ENCODE measurements around the gene ST6GALNAC1. TPM values are rescaled to one million over a fixed set of nuclear protein-coding genes. Genes with fewer than 3 reads are reported as not detected.

Gene ST6GALNAC1
- total and polyA plus RNA-seq, 2 of the 13 experiments (the other 11 are each of a cell fraction or from before 2014, with no cell fraction given): not detected

DNA sequence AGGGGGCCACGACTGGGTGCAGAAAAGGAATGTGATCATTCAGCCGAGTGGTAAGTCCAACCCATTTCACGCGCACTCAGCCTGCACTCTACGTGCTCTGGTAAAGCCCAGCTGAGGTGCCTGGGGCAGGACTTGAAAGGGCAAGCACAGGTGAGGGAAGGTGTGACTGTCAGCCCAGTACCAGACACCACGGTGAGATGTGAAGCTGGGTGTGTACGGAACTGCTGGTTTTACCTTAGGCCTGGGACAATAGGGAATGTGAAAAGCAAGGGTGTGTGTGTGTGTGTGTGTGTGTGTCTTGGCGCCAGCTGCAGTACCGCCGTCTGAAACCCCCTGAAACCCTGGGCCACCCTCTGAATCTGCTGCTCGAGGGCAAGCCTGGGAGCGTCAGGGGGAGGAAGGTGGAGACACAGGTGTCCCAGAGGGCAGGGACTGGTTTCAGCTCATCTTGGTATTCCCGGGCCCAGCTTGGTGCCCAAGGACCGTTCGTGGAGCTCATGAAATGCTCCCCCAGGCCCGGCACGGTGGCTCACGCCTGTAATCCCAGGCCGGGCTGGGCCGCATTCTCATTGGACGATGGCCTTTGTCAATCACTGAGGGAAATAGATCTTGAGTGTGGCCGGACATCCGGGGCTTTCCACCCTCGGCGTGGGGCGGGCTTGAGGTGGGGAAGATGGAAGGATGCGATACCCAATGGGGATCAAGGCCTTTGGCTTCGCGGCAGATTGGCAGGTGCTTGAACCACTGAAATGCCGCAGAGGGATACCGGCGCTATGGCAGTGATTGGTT lies 27.8 kb upstream of the ST6GALNAC1 start (continued):
- peak; percentile 82 for TF ChIP-seq ATF1 (CRISPR knock-in tag; IDR thresholded peaks at IDR 0.05)
- no peak for TF ChIP-seq ZKSCAN1 (IDR thresholded peaks at IDR 0.05; ENCODE audit: low read length)
- TF ChIP-seq, protein P1, sequence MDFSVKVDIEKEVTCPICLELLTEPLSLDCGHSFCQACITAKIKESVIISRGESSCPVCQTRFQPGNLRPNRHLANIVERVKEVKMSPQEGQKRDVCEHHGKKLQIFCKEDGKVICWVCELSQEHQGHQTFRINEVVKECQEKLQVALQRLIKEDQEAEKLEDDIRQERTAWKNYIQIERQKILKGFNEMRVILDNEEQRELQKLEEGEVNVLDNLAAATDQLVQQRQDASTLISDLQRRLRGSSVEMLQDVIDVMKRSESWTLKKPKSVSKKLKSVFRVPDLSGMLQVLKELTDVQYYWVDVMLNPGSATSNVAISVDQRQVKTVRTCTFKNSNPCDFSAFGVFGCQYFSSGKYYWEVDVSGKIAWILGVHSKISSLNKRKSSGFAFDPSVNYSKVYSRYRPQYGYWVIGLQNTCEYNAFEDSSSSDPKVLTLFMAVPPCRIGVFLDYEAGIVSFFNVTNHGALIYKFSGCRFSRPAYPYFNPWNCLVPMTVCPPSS (IDR thresholded peaks at IDR 0.05): no peak
- TF ChIP-seq ZNF207 (IDR thresholded peaks at IDR 0.05; ENCODE audit: borderline replicate concordance): no peak
- TF ChIP-seq, protein P2, sequence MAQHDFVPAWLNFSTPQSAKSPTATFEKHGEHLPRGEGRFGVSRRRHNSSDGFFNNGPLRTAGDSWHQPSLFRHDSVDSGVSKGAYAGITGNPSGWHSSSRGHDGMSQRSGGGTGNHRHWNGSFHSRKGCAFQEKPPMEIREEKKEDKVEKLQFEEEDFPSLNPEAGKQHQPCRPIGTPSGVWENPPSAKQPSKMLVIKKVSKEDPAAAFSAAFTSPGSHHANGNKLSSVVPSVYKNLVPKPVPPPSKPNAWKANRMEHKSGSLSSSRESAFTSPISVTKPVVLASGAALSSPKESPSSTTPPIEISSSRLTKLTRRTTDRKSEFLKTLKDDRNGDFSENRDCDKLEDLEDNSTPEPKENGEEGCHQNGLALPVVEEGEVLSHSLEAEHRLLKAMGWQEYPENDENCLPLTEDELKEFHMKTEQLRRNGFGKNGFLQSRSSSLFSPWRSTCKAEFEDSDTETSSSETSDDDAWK (CRISPR knock-in tag; IDR thresholded peaks at IDR 0.05): no peak
- TF ChIP-seq POGZ (CRISPR knock-in tag; IDR thresholded peaks at IDR 0.05): no peak; the same call in 1 of the 2 replicates
- no peak for TF ChIP-seq EZH2 (conservative IDR thresholded peaks at IDR 0.05; ENCODE audit: low read depth, low read length)
- TF ChIP-seq ZNF33B (CRISPR knock-in tag; IDR thresholded peaks at IDR 0.05): peak; percentile 89
- no peak for TF ChIP-seq KDM1A (CRISPR knock-in tag; IDR thresholded peaks at IDR 0.05)
- TF ChIP-seq MIXL1 (CRISPR knock-in tag; IDR thresholded peaks at IDR 0.05): peak; percentile 41; the same call in 1 of the 2 replicates
- TF ChIP-seq ZC3H13 (CRISPR knock-in tag; IDR thresholded peaks at IDR 0.05): 0 out of 2 replicates have a peak, but pooled peaks have one; percentile 54
- TF ChIP-seq ZNF274 (CRISPR knock-in tag; IDR thresholded peaks at IDR 0.05): peak; percentile 86; the same call in 1 of the 2 replicates
- no peak for TF ChIP-seq SP140L (CRISPR knock-in tag; IDR thresholded peaks at IDR 0.05; ENCODE audit: borderline replicate concordance)
- no peak; the same call in 1 of the 2 replicates for TF ChIP-seq ISL2 (CRISPR knock-in tag; IDR thresholded peaks at IDR 0.05)
- TF ChIP-seq, protein P3, sequence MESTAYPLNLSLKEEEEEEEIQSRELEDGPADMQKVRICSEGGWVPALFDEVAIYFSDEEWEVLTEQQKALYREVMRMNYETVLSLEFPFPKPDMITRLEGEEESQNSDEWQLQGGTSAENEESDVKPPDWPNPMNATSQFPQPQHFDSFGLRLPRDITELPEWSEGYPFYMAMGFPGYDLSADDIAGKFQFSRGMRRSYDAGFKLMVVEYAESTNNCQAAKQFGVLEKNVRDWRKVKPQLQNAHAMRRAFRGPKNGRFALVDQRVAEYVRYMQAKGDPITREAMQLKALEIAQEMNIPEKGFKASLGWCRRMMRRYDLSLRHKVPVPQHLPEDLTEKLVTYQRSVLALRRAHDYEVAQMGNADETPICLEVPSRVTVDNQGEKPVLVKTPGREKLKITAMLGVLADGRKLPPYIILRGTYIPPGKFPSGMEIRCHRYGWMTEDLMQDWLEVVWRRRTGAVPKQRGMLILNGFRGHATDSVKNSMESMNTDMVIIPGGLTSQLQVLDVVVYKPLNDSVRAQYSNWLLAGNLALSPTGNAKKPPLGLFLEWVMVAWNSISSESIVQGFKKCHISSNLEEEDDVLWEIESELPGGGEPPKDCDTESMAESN (CRISPR knock-in tag; conservative IDR thresholded peaks at IDR 0.05): peak; percentile 72; the same call in 1 of the 2 replicates
- TF ChIP-seq DPF2 (CRISPR knock-in tag; IDR thresholded peaks at IDR 0.05; ENCODE audit: borderline replicate concordance, low read depth): no peak
- TF ChIP-seq, protein P4, sequence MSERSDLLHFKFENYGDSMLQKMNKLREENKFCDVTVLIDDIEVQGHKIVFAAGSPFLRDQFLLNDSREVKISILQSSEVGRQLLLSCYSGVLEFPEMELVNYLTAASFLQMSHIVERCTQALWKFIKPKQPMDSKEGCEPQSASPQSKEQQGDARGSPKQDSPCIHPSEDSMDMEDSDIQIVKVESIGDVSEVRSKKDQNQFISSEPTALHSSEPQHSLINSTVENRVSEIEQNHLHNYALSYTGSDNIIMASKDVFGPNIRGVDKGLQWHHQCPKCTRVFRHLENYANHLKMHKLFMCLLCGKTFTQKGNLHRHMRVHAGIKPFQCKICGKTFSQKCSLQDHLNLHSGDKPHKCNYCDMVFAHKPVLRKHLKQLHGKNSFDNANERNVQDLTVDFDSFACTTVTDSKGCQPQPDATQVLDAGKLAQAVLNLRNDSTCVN (CRISPR knock-in tag; IDR thresholded peaks at IDR 0.05; ENCODE audit: borderline replicate concordance): peak; percentile 51; the same call in 1 of the 2 replicates
- TF ChIP-seq ZNF124 (CRISPR knock-in tag; IDR thresholded peaks at IDR 0.05): no peak; the same call in 1 of the 2 replicates
- TF ChIP-seq, protein P5, sequence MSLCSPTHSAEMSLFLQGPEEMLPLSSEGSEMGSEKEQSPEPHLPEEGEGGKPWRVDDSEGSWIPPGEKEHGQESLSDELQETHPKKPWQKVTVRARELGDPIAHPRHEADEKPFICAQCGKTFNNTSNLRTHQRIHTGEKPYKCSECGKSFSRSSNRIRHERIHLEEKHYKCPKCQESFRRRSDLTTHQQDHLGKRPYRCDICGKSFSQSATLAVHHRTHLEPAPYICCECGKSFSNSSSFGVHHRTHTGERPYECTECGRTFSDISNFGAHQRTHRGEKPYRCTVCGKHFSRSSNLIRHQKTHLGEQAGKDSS (CRISPR knock-in tag; IDR thresholded peaks at IDR 0.05; ENCODE audit: borderline replicate concordance, low read depth): no peak; the same call in 1 of the 2 replicates
- no peak for TF ChIP-seq LCORL (IDR thresholded peaks at IDR 0.05)
- peak; percentile 86 for TF ChIP-seq LCORL (CRISPR knock-in tag; IDR thresholded peaks at IDR 0.05)
- peak; percentile 9; the same call in 1 of the 2 replicates for TF ChIP-seq ZKSCAN8 (CRISPR knock-in tag; IDR thresholded peaks at IDR 0.05; ENCODE audit: borderline replicate concordance)
- TF ChIP-seq CENPT (CRISPR knock-in tag; IDR thresholded peaks at IDR 0.05; ENCODE audit: low read depth): peak; percentile 85; the same call in 1 of the 2 replicates

Measured in HepG2 (cell line).